ENCODE measurements around the gene C6orf15.

DNA sequence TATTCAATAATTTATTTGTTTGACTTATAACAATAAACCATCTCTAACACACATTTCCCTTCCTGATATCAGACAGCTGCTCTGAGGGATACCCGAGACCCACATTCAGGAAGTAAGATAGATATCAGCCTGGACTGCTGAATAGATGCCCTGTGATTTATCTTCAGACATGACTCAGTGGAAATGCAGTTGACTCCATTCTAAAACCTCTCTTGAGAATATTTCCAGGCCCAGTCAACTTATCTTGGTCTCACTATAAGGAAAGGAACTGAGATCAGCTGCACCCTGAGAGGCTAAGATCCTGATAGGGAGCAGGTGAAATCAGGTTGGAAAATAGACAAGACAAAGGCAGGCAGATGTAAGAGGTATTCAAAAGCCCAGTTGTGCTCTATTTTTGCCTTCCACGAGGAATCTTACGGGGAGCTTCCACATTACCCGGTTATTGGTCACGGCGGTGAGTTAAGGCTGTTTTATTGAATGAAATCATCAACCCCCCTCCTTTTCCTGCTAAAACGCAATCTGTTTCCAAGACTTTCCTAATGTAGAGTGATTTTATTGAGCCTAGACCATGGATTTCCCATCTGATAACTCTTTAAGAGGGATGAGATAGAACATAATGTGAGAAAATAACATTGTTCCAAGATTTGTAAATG is 25.5 kb downstream of the C6orf15 start:
- no peak for TF ChIP-seq POLR2A (IDR thresholded peaks at IDR 0.05; ENCODE audit: low read depth)
- TF ChIP-seq, protein P1, sequence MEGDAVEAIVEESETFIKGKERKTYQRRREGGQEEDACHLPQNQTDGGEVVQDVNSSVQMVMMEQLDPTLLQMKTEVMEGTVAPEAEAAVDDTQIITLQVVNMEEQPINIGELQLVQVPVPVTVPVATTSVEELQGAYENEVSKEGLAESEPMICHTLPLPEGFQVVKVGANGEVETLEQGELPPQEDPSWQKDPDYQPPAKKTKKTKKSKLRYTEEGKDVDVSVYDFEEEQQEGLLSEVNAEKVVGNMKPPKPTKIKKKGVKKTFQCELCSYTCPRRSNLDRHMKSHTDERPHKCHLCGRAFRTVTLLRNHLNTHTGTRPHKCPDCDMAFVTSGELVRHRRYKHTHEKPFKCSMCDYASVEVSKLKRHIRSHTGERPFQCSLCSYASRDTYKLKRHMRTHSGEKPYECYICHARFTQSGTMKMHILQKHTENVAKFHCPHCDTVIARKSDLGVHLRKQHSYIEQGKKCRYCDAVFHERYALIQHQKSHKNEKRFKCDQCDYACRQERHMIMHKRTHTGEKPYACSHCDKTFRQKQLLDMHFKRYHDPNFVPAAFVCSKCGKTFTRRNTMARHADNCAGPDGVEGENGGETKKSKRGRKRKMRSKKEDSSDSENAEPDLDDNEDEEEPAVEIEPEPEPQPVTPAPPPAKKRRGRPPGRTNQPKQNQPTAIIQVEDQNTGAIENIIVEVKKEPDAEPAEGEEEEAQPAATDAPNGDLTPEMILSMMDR (IDR thresholded peaks at IDR 0.05) = no peak
